GM19463 (cell line): ENCODE measurements around the gene CERK.

Experiments
- ATAC-seq: cut with Tn5 transposase; IDR thresholded peaks from one replicate; pipeline ENCODE4 v1.9.1; 2021; ENCODE audit warnings: mild to moderate bottlenecking, moderate library complexity; ENCODE audit not compliant: unreplicated experiment

CERK gene

GRCh38 chr22:46749682-46750529 is 11.9 kb upstream of the CERK start:
- no peak for ATAC-seq

GRCh38 chr22:46748908-46749675 is 11.0 kb upstream of the CERK start:
- no peak for ATAC-seq

GRCh38 chr22:46748206-46748907 is 10.3 kb upstream of the CERK start:
- no peak for ATAC-seq

- no peak for ATAC-seq
Observed at GRCh38 chr22:46747646-46748045, 9.6 kb upstream of the CERK start.

GRCh38 chr22:46746620-46747019 is 8.6 kb upstream of the CERK start:
- no peak for ATAC-seq

- ATAC-seq: no peak
Observed at GRCh38 chr22:46746192-46746591, 8.1 kb upstream of the CERK start.

- ATAC-seq: no peak
Observed at GRCh38 chr22:46744581-46744980, 6.5 kb upstream of the CERK start.

- ATAC-seq: no peak
Observed at GRCh38 chr22:46742576-46743221, 4.6 kb upstream of the CERK start.

- no peak for ATAC-seq
Observed at GRCh38 chr22:46741974-46742519, 4.0 kb upstream of the CERK start.

GRCh38 chr22:46740910-46741780 is 3.1 kb upstream of the CERK start:
- no peak for ATAC-seq

- no peak for ATAC-seq
Observed at GRCh38 chr22:46739094-46739870, 1.2 kb upstream of the CERK start.

GRCh38 chr22:46738647-46739093 is 618 bp upstream of the CERK start:
- ATAC-seq: no peak

GRCh38 chr22:46737105-46737975 is 712 bp downstream of the CERK start:
- peak; percentile 29 for ATAC-seq

GRCh38 chr22:46736705-46737104 is 1.3 kb downstream of the CERK start:
- ATAC-seq: no peak

- no peak for ATAC-seq
Observed at GRCh38 chr22:46735747-46736608, 2.1 kb downstream of the CERK start.

GRCh38 chr22:46734830-46735453 is 3.1 kb downstream of the CERK start:
- no peak for ATAC-seq
